Erythroblast (primary cell): ENCODE measurements around the gene SORL1-AS1.

Source experiments
- DNase-seq, 2 experiments: peaks; one replicate each; lab custom pipeline; 2025; lab: John Stamatoyannopoulos, UW
- GATA1 ChIP-seq: IDR thresholded peaks from 2 replicates; pipeline ENCODE4 v1.6.1; 2011; ENCODE audit warnings: low read depth, mild to moderate bottlenecking, control low read depth, low read length, moderate library complexity
- POLR2A ChIP-seq: IDR thresholded peaks from 2 replicates; pipeline ENCODE4 v1.6.1; 2011; ENCODE audit warnings: mild to moderate bottlenecking, low read length

SORL1-AS1 gene

DNA sequence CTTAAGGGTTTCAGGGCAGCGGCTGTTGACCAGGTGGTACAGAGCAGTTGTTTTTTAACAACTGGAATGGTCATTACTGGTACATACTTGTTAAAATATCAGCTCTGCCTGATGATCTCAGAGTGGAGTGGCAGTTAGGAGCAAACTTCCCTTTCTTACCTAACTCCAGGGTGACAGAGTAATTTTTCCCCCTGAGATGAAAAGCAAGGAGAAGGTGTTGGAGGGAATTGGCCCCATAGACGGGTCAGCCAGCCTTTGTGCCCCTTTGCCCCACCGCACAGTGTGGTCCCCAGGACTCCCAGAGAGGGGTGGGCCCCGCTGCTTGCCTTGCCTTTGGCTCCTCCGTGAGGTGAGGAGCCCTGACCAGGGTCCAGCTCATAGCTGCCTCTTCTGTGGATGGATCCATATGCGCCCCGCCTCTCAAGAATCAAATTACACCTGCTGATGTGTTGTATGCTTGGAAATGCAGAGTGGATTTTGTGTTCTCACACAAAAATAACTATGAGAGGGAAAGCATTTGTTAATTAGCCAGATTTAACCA lies 27.0 kb upstream of the SORL1-AS1 start:
- no peak for DNase-seq
- no peak for TF ChIP-seq POLR2A
- no peak for TF ChIP-seq GATA1

DNA sequence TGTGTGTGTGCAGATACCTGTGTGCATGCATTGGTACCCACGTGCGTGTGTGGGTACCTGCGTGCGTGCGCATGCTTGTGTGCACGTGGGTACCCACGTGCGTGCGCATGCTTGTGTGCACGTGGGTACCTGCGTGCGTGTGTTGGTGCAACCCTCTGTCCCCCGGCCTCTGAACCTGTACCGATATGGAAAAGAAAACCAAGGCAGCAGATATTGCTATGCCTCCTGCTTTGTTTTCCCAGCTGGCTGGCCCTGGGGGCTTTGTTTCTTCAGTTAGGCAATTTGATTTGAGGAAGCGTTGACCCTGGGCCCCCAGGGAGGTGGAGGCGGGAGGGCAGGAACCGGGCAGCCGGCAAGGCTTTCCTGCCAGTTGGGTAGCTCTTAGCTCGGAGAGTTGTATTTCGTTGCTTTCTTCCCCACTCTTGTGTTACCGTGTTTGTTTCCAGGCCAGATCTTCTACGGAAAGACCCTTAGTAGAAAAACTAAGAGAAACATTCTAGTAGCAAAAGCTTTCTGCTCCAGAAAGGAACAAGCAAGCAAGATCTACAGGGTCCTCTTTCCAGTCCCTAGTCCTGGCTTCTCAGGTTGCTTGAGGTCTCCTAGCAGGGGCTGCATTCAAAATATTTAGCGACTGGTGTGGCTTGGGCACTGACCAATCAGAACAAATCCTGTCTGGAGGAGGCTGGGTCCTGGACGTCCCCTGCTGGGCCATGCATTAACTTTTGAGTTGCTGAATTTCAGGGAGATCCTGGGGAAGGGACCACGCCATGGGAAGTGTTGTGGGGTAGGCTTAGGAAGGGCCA lies 26.3 kb upstream of the SORL1-AS1 start:
- DNase-seq, result no peak

DNA sequence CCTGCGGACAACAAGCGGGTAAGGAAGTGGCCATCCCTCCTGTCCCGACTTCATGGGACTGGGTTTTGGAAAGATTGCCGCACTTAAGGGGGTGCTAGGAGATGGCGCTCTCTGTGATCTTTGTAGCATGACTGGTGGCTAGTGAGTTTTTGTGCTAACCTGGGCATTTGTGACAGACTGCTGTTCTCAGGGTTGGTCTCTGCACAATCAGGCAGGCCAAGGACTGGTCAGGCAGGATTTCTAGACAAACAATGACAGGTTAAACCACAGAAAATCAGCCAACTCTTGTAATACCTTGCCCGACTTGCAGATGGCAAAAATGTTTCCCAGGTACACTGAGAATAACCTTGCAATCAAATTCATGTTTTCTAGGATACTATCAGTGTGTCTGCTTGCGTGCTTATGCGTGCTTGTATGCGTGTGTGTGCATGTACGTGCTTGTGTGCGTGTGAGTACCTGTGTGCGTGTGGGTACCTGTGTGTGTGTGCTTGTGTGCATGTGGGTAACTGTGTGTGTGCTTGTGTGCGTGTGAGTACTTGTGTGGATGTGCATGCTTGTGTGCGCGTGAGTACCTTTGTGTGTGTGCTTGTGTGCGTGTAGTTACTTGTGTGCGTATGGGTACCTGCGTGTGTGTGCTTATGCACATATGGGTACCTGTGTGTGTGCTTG lies 25.6 kb upstream of the SORL1-AS1 start:
- DNase-seq, result no peak
- no peak for TF ChIP-seq POLR2A
- TF ChIP-seq GATA1, result no peak

More for the DNA sequence above, 26.3 kb upstream of the SORL1-AS1 start:
- no peak for TF ChIP-seq POLR2A
- no peak for TF ChIP-seq GATA1

DNA sequence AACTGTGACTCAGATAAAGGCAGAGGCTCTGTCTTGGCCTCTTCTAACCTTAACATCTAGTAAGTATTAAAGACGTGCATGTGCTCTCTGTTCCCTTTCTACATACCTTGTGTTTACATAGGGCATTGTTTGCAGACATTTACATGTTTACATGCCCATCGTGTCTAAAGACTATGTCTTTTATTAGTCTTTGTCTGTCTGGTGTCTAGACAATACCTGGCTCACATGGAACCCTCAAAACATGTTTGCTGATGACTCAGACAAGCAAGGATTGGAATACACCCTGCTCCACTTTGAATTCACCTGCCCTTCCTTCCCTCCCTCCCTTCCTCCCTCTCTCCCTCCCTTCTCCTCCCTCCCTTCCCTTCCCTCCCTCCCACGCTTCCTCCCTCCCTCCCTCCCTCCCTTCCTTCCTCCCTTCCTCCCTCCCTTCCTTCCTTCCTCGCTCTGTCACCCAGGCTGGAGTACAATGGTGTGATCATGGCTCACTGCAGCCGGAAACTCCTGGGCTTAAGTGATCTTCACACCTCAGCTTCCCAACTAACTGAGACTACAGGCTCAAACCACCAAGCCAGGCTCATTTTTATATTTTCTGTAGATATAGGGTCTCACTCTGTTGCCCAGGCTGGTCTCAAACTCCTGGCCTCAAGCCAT lies 23.7 kb upstream of the SORL1-AS1 start:
- DNase-seq, result no peak
- TF ChIP-seq GATA1 (no peak), POLR2A (no peak)

DNA sequence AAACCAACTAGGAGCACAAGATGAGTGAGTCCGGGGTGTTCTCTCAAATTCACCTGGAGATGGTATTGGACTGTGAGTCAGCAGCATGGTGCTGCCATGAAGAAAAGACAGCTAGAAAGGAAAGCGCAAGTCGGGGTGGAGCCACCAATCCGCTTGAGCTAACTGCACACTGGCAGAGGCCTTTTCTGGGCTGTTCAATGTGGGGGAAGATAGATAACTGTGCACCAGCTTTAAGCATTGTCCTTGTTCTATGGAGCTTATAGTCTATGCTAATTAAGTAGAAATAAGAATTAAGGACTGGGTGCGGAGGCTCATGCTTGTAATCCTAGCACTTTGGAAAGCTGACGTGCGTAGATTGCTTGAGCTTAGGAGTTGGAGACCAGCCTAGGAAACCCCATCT lies 21.9 kb upstream of the SORL1-AS1 start:
- no peak for DNase-seq
- no peak for TF ChIP-seq GATA1
- TF ChIP-seq POLR2A, result no peak

DNA sequence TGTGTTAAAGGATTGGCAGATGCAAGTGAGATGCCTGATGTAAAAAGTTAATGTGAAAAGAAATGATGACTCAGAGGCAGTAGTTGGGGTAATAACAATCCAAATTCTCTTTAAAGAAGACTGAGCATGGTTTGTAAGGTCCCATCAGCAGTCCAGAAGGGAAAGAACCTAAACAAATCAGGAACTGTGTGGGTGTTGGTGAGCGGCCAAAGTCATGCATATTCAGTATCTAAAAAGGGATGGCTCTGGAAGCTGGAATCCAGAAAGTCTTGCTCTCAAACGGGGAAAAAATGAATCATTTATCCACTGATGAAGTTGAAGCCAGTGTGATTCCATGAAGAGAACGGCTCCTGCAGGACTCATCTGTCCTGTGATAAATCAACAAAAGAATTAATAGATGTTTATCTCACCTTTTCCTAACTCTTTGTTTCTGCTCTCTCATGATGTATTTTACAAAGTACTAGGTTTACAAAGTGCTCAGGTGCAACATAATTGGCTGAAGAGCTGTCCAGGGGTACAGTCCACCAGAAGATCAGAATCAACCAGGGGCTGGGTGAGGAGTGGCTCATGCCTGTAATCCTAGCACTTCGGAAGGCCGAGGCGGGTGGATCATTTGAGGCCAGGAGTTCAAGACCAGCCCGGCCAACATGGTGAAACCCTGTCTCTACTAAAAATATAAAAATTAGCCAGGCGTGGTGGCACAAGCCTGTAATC lies 20.5 kb upstream of the SORL1-AS1 start:
- TF ChIP-seq POLR2A (no peak), GATA1 (no peak)
- no peak for DNase-seq

DNA sequence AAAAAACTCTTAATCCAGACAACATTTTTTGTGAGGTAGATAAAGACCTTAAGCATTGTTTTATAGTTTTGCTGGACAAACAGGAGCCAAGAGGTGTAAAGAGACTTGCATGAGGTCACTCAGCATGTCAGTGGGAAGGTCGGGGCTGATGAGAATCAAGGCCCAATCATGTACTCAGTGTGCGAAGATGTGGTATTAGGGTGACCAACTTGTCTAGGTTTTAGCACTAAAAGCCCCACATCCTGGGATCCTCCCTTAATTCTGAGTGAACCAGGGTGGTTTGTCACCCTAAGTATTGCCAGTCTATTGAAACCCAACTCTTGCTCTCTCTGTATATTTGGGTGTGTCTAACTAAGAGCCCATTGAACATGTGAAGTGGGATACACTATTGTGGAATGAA lies 19.5 kb upstream of the SORL1-AS1 start:
- DNase-seq, result no peak
- no peak for TF ChIP-seq POLR2A
- TF ChIP-seq GATA1, result no peak

DNA sequence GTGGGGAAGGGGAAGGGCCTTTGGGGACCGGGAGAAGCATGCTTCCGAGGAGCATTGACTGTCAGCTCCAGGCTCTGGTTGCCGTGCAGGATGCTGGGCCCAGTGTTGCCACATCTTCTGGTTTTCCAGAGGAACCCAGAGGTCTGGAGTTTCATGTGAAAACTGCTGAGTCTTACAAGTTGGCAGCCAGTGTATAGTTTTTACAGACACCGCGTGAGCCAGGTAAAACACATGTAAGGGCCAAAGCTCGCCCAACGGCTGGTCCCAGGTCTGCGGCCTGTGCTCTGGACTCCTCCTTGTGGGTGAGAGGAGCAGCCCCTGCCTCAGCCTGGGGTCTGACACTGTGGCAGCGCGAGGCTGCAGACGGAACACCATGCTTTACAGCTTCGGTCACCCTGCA lies 18.4 kb upstream of the SORL1-AS1 start:
- no peak for DNase-seq
- TF ChIP-seq GATA1 (no peak), POLR2A (no peak)

DNA sequence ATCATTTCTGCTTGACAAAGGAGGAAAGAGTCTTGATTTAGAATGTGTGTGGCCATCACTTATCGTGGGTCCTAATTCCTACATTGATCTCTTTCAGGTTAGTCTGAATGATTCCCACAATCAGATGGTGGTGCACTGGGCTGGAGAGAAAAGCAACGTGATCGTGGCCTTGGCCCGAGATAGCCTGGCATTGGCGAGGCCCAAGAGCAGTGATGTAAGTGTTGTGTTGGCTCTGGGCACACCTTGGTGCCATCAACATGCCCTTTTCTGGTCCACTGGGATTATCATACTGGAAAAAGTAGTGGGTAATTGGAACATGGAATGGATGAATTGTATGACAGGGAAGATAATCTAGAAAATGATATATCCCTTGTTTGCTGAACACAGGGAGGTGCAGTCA lies 17.1 kb upstream of the SORL1-AS1 start:
- no peak for DNase-seq
- TF ChIP-seq POLR2A (no peak), GATA1 (no peak)

DNA sequence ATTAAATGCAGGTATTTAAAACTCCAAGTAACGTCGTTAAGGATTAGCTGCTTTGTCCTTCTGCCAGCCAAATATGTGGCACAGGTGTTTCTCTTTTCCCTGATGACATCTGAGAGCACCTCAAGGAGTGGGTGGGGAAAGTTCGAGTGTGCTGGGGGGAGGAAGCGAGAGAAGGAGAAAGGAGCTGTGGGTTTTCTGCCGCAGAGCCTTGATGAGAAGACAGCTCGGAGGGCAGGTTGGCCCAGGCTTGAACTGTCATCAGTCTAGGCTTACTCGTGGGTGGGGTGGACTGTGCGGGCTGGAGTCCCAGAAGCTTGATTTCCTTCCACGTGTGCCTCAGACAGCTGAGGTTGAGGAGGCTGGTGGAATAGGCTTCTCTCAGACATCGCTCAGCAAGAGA lies 15.2 kb upstream of the SORL1-AS1 start:
- TF ChIP-seq POLR2A, result no peak
- DNase-seq, result no peak

DNA sequence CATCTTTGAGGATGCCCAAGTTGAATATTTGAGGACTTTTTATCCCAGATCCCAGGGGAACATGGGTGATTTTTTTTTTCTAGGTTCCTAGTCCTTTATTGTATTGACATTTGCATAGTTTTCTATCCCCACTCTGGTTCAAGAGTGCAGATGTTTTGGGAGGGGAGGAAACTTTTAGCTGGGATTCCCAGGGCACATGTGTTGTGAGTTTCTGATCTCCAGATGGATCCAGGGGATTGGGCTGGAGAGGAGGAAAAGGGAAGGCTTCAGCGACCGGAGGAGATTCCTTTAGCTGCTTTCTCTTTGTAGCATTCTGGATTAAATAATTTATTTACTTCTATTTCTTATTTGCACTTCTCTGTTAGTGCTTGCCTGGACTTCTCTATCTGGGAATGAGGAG lies 14.7 kb upstream of the SORL1-AS1 start:
- TF ChIP-seq GATA1 (no peak), POLR2A (no peak)
- no peak for DNase-seq

DNA sequence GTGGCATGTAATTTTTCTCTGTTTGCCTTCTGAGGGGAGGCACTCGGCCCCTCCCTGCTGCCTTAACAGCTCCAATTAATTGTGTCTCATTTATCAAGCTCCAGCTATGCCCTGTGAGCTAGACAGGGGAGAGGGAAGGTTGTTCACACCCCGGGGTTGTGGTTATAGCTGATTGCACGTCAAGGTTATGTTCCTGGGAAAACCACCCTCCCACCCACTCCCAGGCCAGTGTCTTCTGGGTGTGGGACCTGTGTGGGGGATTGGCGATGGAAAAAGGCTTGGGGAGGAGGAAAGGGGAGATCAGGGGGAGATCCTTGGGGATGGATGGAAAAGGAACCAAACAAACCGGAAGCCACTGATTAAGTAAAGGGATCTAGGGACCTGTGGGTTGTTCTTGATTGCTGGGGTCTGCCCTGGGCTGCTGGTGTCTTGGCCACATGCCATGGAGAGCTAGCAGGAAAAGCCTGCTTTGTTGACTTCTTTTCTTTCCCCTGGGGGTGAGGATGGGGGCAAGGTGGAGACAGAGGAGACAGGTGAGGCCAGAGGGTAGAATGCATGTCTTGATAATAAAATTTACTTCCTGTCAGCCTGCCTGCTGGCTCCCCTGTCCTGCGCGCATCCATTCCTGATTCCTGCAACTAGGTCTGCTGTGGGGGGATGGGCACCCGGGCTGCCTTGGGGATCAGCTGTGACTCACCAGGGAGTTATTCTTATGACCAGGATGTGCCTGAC lies 13.5 kb upstream of the SORL1-AS1 start:
- DNase-seq, result no peak
- TF ChIP-seq GATA1, result no peak
- TF ChIP-seq POLR2A, result no peak

DNA sequence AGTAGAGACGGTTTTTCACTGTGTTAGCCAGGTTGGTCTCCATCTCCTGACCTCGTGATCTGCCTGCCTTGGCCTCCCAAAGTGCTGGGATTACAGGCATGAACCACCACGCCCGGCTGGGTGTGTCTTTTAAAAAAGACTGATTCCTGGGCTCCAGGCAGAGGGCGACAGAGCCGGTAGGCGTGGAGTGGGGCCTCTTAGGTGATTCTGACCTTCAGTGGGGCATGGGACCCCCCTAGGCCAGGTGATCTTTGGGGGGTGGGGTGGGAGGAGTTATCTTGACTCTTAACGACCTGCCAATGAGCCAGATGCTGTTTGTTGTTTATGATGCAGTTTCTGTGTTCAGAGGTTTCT lies 12.9 kb upstream of the SORL1-AS1 start:
- TF ChIP-seq POLR2A, result no peak
- no peak for TF ChIP-seq GATA1
- DNase-seq, result no peak
